Stomach (tissue), 4 donors: ENCODE results near the gene GSTT2.
"Not testable (repeated sequence)": the region's sequence is repeated elsewhere in the genome, so short reads cannot be mapped to it uniquely, and the experiment has no call there.

Experiments used
- CTCF ChIP-seq, 7 experiments: fragments of 450-650 bp in 4 of 7; fragments of 200-600 bp in 3 of 7; sonication (generic) in 3 of 7; IDR thresholded peaks; one replicate each; pipeline ENCODE4 v1.5.1; 2016 to 2019; ENCODE audit warnings: antibody characterized with exemption in 7 of 7, control low read depth in 2 of 7, mild to moderate bottlenecking in 1 of 7
- EP300 ChIP-seq: sonication (generic); formaldehyde crosslinking; IDR thresholded peaks from one replicate; pipeline ENCODE4 v1.6.1; 2017; ENCODE audit warnings: antibody characterized with exemption
- POLR2A ChIP-seq, 4 donors: fragments of 450-650 bp; IDR thresholded peaks; one replicate each; pipeline ENCODE4 v1.6.1; 2016; ENCODE audit warnings: antibody characterized with exemption in 4 of 4, control low read depth in 2 of 4, mild to moderate bottlenecking in 1 of 4, moderate library complexity in 1 of 4
- POLR2AphosphoS5 ChIP-seq, 3 donors: sonication (generic); formaldehyde crosslinking; IDR thresholded peaks; one replicate each; pipeline ENCODE4 v1.6.1; 2016; ENCODE audit warnings: antibody characterized with exemption in 3 of 3

GRCh38 chr22:23955886-23956285, 24.0 kb upstream of the GSTT2 start:
- not testable (repeated sequence) for TF ChIP-seq CTCF (IDR thresholded peaks at IDR 0.05); EP300; POLR2AphosphoS5 (IDR thresholded peaks at IDR 0.05); POLR2A (IDR thresholded peaks at IDR 0.05)
